ENCODE data around the gene LEAP2.

LEAP2 gene

DNA sequence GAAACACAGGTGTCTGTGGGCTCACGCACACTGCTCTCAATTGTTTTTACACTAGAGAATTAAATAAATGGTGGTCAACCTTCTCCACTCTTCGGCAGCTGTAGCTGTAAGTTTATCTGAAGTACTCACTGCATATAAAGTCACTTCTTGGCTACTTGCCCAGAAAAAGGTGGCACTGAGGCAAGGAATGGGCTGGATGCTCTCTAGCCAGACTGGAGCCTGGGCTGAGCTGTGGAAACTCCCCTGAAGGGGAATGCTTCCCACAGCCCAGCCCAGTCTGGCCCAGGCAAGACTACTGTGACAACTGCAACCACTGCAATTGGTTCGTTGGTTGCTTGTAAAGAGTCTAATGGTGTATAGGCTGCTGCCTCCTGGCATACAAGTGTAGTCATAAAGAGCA lies 4.5 kb downstream of the LEAP2 start:
- peak; percentile 17 for DNase-seq

DNA sequence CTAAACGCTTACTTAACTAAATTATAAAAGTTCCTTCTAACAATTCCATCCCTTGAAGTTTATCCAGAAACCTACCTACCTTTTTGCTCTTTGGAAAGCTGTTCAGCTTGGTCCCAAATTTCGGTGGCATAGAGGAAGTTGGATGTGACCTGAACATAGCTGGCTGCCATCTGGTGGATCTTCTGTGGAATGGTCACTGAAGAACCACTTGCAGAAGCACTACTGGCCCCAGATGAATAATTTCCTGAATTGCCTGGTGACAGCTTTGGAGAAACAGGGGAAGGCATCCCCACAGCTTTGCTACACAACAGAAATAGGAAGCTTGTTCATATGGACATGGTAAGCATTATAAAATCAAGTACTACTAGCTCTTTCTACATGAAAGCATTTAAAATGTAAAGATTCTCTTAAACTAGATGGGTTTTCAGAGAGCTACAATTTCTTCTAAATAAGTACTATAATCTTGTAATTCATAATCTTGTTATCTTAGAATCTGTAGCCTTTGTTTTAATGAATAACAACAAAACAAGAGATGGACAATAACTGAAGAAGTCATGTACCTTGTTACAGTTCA lies 9.9 kb downstream of the LEAP2 start:
- peak; percentile 67 for DNase-seq

DNA sequence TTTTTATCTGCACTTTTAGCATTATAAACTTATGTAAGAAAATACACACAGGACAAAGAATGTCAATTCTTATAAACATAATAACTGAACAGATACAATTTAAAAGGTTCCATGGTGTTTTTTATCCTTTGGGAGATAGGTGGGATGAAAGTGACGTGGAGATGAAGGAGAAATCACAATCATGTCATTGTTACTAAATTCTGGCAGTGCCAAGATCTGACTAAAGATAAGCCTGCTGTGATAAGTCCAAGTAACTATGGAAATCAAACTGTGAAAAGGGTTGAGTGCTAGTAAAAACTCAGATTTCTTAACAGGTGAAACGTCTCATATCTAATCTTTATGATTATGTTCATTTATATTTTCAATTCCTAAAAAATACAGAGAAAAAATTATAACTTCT lies 11.1 kb downstream of the LEAP2 start:
- DNase-seq = no peak

DNA sequence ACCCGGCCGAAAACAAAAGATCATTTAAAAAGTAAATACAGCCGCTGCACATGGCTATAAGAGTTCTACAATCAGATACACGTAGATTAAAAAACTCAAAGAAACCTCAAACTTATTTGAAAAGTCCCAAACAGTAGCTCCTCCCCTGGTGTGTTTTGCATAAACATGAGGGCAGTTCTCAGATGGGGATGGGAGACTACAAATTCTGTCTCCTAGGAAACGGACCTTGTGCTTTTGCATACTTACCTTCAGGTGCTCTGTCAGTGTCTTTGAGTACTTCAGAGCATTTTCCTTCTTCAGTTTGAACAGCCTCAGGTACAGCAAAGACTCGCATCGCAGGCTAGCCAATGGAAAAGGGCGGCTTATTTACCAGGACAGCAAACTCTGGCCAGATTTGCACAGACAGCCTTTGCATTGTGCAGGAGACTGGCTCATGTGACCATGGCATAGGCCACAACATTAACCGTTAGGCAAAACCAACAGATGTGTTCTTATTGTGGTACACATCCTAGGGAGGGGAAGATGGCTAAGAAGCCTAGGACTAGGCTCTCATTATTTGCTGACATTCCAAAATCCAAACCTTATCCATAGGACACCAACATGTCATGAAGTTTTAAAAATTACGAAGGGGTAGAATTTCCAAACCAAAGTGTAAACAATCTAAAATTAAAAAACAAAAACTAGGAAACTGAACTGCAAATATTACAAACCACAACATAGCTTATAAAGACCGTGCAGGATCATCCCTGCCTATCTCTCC lies 12.8 kb downstream of the LEAP2 start:
- DNase-seq = no peak

DNA sequence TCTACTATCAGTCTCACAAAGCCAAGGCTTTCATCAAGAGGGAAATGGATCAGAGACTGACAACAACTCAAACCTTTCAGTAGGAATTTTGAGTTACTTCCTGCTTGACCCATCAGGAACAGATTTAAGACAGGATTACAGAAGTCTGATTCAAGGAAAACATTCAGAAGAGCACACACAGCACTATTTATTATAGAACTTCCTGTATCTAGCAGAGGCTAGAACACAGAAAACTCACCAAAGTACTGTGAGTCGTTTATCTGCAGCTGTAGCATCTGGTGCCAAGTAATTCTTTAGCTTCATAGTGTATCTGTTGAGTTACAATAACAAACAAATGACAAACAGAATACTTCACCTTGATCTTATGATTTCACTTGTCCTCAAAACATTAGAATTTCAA lies 13.8 kb downstream of the LEAP2 start:
- DNase-seq = no peak

DNA sequence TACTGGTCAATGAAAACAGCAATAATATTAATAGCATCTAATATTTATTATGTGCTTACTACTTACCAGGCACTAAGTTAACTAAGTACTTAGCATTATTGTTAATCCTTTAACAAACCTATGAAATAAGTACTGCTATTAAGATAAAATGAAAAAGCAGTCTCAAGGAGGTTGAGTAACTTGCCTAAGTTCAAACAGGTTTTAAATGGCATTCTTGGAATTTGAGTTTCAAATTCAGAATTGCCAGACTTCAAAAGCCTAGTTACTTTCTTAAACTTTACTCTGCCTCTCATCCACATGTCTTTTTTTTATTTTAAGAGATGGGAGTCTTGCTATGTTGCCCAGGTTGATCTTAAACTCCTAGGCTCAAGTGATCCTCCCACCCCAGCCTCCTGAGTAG lies 16.0 kb downstream of the LEAP2 start:
- no peak for DNase-seq

DNA sequence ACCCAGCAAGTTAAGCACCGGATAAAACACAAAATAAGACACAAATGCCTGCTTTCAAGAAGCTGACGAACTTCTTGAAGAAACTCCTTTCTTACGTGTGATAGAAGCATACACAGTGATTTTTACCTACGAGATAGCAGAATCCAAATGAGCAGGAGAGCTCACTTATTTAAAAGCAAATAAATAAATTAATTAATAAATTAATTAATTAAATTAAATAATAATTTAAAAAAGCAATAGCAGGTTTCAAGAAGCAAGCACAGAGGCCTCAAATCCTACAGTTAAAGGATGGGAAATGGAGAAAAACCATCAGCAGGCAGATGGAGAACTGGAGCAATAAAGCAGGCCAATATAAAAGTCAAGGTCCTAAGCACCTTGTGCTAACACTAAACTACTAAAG lies 17.3 kb downstream of the LEAP2 start:
- DNase-seq = no peak

DNA sequence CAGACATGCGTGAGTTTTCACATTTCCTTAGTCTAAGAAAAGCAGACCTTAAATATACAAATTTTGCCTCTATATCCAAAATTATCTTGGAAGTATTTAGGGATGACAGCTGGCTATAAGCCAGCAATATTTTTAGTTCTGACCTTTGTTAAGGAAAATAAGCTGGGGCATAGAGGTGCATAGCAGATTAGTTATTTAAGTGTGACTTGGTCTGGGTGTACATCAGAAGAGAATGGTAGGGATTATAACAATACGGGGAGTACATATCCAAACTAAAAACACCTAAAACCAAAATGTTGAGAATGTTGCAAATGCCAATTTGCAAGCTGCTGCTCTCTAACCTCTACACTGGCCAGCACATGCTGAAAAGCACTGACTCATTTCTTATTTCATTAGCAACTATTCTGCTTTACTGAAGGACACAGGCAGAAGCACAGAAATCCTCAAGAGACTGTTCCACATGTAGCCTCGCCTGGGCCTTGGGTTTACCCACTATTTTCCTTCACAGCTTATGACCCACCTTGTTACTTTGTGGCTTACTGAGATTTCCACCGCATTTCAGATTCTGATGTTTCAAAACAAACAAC lies 22.3 kb downstream of the LEAP2 start:
- DNase-seq = no peak

DNA sequence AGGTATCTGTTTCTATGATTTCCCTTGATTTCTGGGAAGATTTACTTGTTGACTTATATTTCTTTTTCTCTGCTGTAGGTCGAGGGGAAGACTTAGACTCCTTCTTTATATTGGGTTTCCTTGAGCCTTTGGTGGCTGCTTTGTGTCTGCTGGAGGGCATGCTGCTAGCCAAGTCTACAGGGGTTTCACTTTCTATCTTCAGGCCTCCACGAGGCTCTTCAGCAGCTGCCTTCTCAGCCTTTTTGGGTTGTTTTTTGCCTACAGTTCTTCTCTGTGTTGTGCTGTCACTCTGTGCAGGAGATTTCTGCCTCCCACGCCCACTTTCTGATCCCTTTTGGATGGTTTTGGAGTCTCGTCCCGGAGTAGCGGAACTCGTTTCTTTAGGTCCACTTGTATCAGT lies 23.2 kb downstream of the LEAP2 start:
- DNase-seq = no peak

DNA sequence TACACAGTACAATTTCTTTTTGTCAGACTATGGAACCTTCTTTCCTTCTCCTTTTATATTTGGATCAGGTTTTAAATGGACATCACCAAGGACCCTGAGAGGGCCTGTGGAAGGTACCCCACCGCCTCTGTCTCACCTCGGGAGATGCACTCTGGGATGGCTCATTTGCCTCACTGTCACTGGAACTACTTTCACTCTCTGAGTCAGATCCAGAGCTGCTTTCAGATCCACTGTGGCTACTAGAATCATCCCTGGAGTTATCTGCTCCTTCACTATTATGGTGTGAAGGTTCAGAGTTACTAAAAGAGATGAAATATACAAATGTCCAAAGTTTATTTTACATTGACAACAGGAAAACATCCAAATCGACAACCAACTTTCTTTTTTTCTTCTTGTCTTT lies 24.6 kb downstream of the LEAP2 start:
- no peak for DNase-seq

DNA sequence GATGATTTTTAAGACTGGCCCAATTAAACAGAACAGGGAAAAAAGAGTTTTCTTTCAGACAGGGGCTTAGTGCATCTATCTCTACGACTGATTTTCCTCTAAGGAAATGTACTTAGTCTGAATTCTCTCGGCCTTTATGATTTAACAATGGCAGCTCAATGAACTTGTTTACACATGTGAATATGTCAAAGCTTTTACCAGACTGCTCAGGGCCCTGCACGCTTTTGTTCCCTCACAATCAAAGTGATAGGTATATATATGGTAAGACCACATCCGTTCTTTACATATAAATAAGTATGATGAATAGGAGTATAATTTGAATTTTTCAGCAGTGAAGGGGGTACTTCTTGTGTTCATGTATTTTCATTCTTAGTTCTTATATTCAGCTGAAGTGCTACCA lies 27.6 kb downstream of the LEAP2 start:
- DNase-seq = no peak

DNA sequence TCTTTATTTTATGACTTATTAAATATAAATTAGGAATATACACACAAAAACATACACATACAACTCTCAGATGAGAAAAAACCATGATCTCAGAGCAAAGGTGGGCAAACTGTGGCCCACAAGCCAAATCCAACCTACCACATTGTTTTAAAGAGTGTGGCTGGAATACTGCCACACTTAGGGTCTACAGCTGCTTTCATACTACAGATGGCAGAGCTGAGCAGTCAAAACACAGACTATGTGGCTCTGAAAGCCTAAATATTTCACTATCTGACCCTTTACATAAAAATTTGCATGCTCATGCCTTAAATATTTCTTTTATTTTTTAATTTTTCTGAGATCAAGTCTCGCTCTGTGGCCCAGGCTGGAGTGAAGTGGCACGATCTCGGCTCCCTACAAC lies 28.3 kb downstream of the LEAP2 start:
- DNase-seq = peak; percentile 29

DNA sequence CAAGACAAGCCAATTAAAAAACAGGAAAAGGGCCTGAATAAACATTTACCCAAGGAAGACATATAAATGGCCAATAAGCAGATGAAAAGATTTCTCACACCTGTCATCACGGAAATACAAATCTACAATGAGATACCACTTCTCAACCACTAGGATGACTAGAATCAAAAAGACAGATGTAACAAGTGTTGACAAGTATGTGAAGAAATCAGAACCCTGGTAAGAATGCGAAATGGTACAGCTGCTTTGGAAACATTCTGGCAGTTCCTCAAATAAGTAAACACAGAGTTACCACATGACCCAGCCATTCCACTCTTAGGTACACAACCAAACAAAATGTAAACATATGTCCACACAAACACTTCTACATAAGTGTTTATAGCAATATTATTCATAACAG lies 32.5 kb downstream of the LEAP2 start:
- peak; percentile 1 for DNase-seq

DNA sequence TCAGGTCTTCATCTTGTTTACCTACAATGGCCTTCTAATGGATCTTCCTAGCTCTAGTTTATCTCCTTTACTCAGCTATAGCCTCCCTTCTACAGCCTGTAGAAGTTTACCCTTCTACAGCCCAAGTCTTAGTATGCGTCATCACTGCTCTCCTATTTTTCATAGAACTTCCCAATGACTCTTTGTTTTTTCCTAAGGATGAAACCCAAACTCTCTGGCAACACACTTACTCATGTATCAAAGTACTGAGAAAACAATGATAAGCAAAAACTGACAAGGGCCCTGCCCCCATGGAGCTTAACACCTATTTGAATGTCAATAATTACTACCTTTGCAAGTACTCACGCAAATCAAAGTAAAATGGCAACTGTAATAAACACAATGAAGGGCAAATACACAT lies 33.7 kb downstream of the LEAP2 start:
- no peak for DNase-seq

DNA sequence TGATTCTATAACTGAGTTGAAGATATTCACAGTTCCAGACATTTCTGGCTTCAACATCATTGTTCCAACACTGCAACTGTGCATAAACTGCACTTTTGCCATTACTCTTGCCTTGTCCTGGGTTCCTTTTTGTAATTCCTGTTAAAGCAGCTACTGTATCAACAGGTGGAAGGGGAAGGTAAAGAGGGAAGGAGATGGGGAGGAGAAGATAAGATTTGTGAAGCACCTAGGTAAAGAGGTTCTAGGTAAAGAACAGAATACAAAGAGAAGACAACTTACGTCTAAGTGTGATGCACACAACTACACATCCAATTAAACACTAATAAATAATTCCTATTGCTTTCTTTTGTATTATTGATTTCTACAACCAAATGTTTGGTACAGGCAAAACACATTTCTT lies 36.2 kb downstream of the LEAP2 start:
- DNase-seq = no peak

DNA sequence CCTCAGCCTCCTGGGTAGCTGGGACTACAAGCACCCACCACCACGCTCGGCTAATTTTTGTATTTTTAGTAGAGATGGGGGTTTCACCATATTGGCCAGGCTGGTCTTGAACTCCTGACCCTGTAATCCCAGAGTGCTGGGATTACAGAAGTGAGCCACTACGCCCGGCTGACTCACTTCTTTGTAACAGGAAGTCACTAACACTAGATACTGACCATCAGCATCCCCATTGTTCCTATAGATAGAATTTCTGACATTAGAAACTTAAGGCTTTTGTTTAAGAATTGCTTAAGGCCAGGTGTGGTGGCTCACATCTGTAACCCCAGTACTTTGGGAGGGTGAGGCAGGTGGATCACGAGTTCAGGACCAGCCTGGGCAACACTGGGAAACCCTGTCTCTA lies 42.2 kb downstream of the LEAP2 start:
- no peak for DNase-seq

DNA sequence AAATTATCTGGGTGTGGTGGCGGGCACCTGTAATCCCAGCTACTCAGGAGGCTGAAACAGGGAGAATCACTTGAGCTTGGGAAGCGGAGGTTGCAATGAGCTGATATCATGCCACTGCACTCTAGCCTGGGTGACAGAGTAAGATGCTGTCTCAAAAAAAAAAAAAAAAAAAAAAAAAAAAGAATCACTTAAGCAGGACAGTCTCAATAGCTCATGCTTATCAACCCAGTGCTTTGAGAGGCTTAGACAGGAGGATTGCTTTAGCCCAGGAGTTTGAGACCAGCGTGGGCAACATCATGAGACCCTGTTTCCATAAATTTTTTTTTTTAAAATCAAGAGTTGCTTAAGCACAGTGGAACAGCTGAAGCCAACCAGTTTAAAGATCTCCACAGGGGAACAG lies 42.6 kb downstream of the LEAP2 start:
- no peak for DNase-seq
